Lower lobe of right lung (tissue), 2 donors: ENCODE data around the gene TMEM116. TPM values are rescaled to one million over a fixed set of nuclear protein-coding genes. Genes with fewer than 3 reads are reported as not detected.
A peak's percentile ranks its signal among the peaks of the same experiment; 100 is the strongest.
"Not testable (repeated sequence)": the region's sequence is repeated elsewhere in the genome, so short reads cannot be mapped to it uniquely, and the experiment has no call there.

ENCODE experiments used
- ATAC-seq, 2 donors: fragments of 200-7000 bp; cut with Tn5 transposase; one replicate each; pipeline ENCODE4 v1.9.1; 2020 to 2022; ENCODE audit warnings: mild to moderate bottlenecking in 2 of 2, moderate library complexity in 2 of 2
- DNase-seq: peaks from one replicate; pipeline ENCODE4 v3.0.0-alpha.2; 2020
- H3K27ac ChIP-seq: fragments of 200-600 bp; one replicate; pipeline ENCODE4 v1.8.0; 2022
- H3K27me3 ChIP-seq: fragments of 200-600 bp; one replicate; pipeline ENCODE4 v1.8.0; 2022; ENCODE audit warnings: low read depth
- H3K36me3 ChIP-seq: fragments of 200-600 bp; one replicate; pipeline ENCODE4 v1.8.0; 2022; ENCODE audit warnings: mild to moderate bottlenecking
- H3K4me1 ChIP-seq: fragments of 200-600 bp; one replicate; pipeline ENCODE4 v1.8.0; 2022
- H3K4me3 ChIP-seq: fragments of 200-600 bp; one replicate; pipeline ENCODE4 v1.8.0; 2022; ENCODE audit warnings: mild to moderate bottlenecking
- H3K9me3 ChIP-seq: fragments of 200-600 bp; one replicate; pipeline ENCODE4 v1.8.0; 2022
- CTCF ChIP-seq: fragments of 200-600 bp; IDR thresholded peaks from one replicate; pipeline ENCODE4 v1.8.0; 2022; ENCODE audit warnings: antibody characterized with exemption, mild to moderate bottlenecking
- intact Hi-C: fragments of 100-400 bp; cut with DNase I; formaldehyde crosslinking; loops from one replicate; pipeline ENCODE4 v1.11.0; 2022
- total RNA-seq: library from RNA; stranded (reverse); fragmentation: NEBNext Ultra II Directional; extraction: Animal tissue kit (Norgen Biotek cat#: 25700); gene quantifications from one replicate; pipeline ENCODE4 v1.2.1, GENCODE V29; 2021
- donor health status: DM: no; HTN: yes; CAD: no; lungs with severe emphysema.

The TMEM116 gene
- total RNA-seq, 1 donor from 2014 or later: 21.1 TPM

GRCh38 chr12:112013601-112014402 lies 837 bp upstream of the TMEM116 start:
- H3K9me3 ChIP-seq: no peaks in the 10 kb centered on the region
- no peaks in the 10 kb centered on the region for H3K27me3 ChIP-seq
- DNase-seq (peak; percentile 81), ATAC-seq (peak; percentile 64 to 69)
- H3K27ac ChIP-seq: peak overlapping the region; percentile 91
- intact Hi-C loops: no loop called here
- H3K4me1 ChIP-seq: peaks cover 38% of the 10 kb centered on the region
- peak overlapping the region; percentile 95 for H3K4me3 ChIP-seq
- peaks cover 23% of the 10 kb centered on the region for H3K36me3 ChIP-seq
- TF ChIP-seq CTCF: no peak

GRCh38 chr12:112011685-112012084 lies 1.3 kb downstream of the TMEM116 start:
- no peak for ATAC-seq
- H3K27me3 ChIP-seq: no peaks in the 10 kb centered on the region
- H3K4me3 ChIP-seq: peak overlapping the region; percentile 95
- peaks cover 38% of the 10 kb centered on the region for H3K4me1 ChIP-seq
- H3K9me3 ChIP-seq: no peaks in the 10 kb centered on the region
- peak overlapping the region; percentile 94 for H3K27ac ChIP-seq
- DNase-seq: no peak
- H3K36me3 ChIP-seq: peaks cover 8% of the 10 kb centered on the region
- TF ChIP-seq CTCF: no peak
- intact Hi-C loops: no loop called here

GRCh38 chr12:112010415-112011344 lies 2.3 kb downstream of the TMEM116 start:
- Histone ChIP-seq H3K27me3 (no peaks in the 10 kb centered on the region), H3K4me1 (peaks cover 37% of the 10 kb centered on the region), H3K36me3 (no peaks in the 10 kb centered on the region), H3K9me3 (no peaks in the 10 kb centered on the region), H3K4me3 (no peak overlapping the region), H3K27ac (no peak overlapping the region)
- intact Hi-C loops: no loop called here
- DNase-seq (no peak), ATAC-seq (no peak)
- TF ChIP-seq CTCF: no peak

- H3K27ac ChIP-seq, H3K9me3 ChIP-seq, intact Hi-C loops, H3K27me3 ChIP-seq, H3K36me3 ChIP-seq, ATAC-seq, H3K4me3 ChIP-seq, DNase-seq: not testable (repeated sequence)
- H3K4me1 ChIP-seq: peaks cover 26% of the 10 kb centered on the region
Observed at GRCh38 chr12:112009596-112009995, 3.4 kb downstream of the TMEM116 start.

GRCh38 chr12:112008918-112009317 lies 4.0 kb downstream of the TMEM116 start:
- no peak for TF ChIP-seq CTCF
- DNase-seq (no peak), ATAC-seq (no peak)
- H3K4me1 ChIP-seq: peaks cover 19% of the 10 kb centered on the region
- H3K4me3 ChIP-seq: no peak overlapping the region
- no peaks in the 10 kb centered on the region for H3K9me3 ChIP-seq
- intact Hi-C loops: no loop called here
- H3K27ac ChIP-seq: no peak overlapping the region
- no peaks in the 10 kb centered on the region for H3K27me3 ChIP-seq
- no peaks in the 10 kb centered on the region for H3K36me3 ChIP-seq
